ENCODE results near the gene XRCC1. TPM values are rescaled to one million over a fixed set of nuclear protein-coding genes. Genes with fewer than 3 reads are reported as not detected.

XRCC1 gene
- total RNA-seq, 4 donors from 2014 or later = 29.6 to 38.8 (median 31.3) TPM

DNA sequence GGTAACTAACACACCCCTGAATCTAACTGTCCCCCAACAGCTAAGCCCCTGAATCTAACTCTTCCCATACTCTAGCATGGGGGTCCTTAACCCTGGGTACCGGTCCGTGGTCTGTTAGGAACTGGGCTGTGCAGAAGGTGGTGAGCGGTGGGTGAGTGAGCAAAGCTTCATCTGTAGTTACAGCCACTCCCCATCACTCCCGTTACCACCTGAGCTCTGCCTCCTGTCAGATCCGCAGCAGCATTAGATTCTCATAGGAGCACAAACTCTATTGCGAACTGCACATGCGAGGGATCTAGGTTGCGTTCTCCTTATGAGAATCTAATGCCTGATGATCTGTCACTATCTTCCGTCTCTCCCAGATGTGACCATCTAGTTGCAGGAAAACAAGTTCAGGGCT is 64.6 kb downstream of the XRCC1 start:
- 98 to 99% methylated on average over 9 of the region's 9 CpGs for WGBS, 2 donors
- H3K9me3 ChIP-seq = no peaks in the 10 kb centered on the region
- H3K27me3 ChIP-seq = no peaks in the 10 kb centered on the region
- peaks cover 0 to 4% of the 10 kb centered on the region in 2 donors for H3K36me3 ChIP-seq
- H3K4me3 ChIP-seq (replicated peaks in 1 of 3) = no peak overlapping the region
- no peak for DNase-seq
- H3K4me1 ChIP-seq = peaks cover 4 to 11% of the 10 kb centered on the region in 2 donors
- no peak overlapping the region for H3K27ac ChIP-seq
- TF ChIP-seq POLR2A (IDR thresholded peaks at IDR 0.05) = no peak
- TF ChIP-seq, protein P1, sequence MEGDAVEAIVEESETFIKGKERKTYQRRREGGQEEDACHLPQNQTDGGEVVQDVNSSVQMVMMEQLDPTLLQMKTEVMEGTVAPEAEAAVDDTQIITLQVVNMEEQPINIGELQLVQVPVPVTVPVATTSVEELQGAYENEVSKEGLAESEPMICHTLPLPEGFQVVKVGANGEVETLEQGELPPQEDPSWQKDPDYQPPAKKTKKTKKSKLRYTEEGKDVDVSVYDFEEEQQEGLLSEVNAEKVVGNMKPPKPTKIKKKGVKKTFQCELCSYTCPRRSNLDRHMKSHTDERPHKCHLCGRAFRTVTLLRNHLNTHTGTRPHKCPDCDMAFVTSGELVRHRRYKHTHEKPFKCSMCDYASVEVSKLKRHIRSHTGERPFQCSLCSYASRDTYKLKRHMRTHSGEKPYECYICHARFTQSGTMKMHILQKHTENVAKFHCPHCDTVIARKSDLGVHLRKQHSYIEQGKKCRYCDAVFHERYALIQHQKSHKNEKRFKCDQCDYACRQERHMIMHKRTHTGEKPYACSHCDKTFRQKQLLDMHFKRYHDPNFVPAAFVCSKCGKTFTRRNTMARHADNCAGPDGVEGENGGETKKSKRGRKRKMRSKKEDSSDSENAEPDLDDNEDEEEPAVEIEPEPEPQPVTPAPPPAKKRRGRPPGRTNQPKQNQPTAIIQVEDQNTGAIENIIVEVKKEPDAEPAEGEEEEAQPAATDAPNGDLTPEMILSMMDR (IDR thresholded peaks at IDR 0.05) = no peak
- intact Hi-C loops (cut with DNase I) = no loop called here

DNA sequence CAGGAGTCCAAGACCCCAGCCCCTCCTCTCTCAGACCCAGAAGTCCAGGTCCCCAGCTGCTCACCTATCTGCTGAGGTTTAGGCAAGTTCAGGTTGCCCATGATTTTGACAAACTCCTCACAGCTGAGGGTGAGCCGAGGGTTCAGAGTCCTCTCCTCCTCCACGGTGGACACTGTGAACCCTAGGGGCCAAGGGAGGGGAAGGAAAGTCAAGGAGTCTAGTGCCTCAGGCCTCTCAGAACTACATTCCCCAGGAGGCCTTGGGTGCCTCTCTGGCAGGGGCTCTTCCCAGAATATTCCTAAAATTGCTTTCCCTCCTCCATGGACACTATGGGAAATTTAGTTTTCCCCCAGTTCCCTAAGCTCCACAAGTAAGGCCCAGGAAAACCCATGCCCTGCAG is 67.4 kb downstream of the XRCC1 start:
- H3K4me1 ChIP-seq = peaks cover 7 to 21% of the 10 kb centered on the region in 2 donors
- H3K27ac ChIP-seq = no peak overlapping the region
- DNase-seq = no peak
- H3K4me3 ChIP-seq (replicated peaks in 1 of 3) = no peak overlapping the region
- H3K36me3 ChIP-seq = peaks cover 0 to 4% of the 10 kb centered on the region in 2 donors
- intact Hi-C loops (cut with DNase I) = no loop called here
- H3K9me3 ChIP-seq = no peaks in the 10 kb centered on the region
- TF ChIP-seq, protein P1 (IDR thresholded peaks at IDR 0.05) = no peak
- no peak for TF ChIP-seq POLR2A (IDR thresholded peaks at IDR 0.05)
- WGBS, 2 donors = 100% methylated on average over 1 to 2 of the region's 2 CpGs
- H3K27me3 ChIP-seq = no peaks in the 10 kb centered on the region

DNA sequence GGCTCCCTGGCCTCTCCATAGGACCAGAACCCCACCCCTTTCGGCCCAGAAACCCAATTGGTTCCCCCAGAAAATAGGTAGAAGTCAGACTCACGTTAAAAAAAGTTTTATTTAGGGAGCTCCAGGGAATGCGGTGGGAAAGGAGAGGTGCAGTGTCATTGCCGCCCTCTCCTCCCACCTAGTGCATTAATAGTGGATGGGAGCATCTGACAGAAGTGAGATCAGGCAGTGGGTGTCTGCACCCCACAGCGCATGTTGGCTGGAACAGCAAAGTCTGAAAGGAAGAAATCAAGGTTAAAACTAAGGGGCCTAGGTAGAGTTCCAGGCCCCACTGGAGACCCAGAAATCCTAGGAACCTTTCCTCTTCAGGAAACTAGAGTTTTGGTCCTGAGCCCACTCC is 68.7 kb downstream of the XRCC1 start:
- H3K9me3 ChIP-seq = no peaks in the 10 kb centered on the region
- 86 to 92% methylated on average over 5 of the region's 5 CpGs for WGBS, 2 donors
- H3K4me3 ChIP-seq (replicated peaks in 1 of 3) = no peak overlapping the region
- intact Hi-C loops (cut with DNase I) = no loop called here
- peaks cover 0 to 4% of the 10 kb centered on the region in 2 donors for H3K36me3 ChIP-seq
- TF ChIP-seq, protein P1 (IDR thresholded peaks at IDR 0.05) = no peak
- no peak for TF ChIP-seq POLR2A (IDR thresholded peaks at IDR 0.05)
- no peaks in the 10 kb centered on the region for H3K27me3 ChIP-seq
- no peak overlapping the region for H3K27ac ChIP-seq
- H3K4me1 ChIP-seq = peaks cover 6 to 16% of the 10 kb centered on the region in 2 donors
- DNase-seq = no peak

DNA sequence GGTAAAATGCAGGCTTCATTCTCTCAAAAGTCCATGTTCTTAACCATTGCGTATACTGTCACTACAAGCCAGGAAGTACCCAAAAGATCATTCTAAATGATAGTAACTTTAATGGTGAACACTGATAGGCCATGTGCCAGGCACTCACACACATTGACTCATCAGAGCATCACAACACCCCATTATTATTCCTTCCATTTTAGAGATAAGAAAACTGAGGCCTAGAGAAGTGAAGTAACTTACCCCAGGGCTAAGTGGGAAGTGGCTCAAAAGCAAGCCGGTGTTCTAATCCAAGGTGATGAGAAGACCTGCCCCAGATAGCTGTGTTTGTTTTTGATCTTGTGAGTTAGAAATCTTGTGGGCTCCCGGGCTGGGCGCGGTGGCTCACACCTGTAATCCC is 69.4 kb downstream of the XRCC1 start:
- TF ChIP-seq, protein P1 (IDR thresholded peaks at IDR 0.05) = no peak
- no peak for TF ChIP-seq POLR2A (IDR thresholded peaks at IDR 0.05)
- H3K36me3 ChIP-seq = peaks cover 0 to 3% of the 10 kb centered on the region in 2 donors
- intact Hi-C loops (cut with DNase I) = no loop called here
- no peak overlapping the region for H3K27ac ChIP-seq
- H3K4me1 ChIP-seq = peaks cover 6 to 16% of the 10 kb centered on the region in 2 donors
- H3K9me3 ChIP-seq = no peaks in the 10 kb centered on the region
- WGBS, 2 donors = 94 to 98% methylated on average over 5 of the region's 5 CpGs
- H3K27me3 ChIP-seq = no peaks in the 10 kb centered on the region
- H3K4me3 ChIP-seq (replicated peaks in 1 of 3) = no peak overlapping the region
- no peak for DNase-seq

DNA sequence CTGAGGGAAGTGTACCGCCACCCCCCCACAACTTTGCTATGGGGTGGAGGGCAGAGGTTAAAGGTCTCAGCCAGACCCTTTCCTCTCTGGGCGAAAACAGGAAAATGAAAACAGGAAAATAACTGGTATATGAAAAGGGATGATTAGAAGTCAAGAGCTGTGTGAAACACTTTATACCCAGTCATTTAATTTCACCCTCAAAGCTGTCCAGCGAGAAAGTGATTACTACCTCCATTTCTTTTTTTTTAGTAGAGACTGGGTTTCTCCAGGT is 70.2 kb downstream of the XRCC1 start:
- Histone ChIP-seq H3K9me3 (no peaks in the 10 kb centered on the region), H3K27ac (peak overlapping the region in 2 of 3 donors; percentile 45 to 78), H3K4me3 (replicated peaks in 1 of 3) (no peak overlapping the region), H3K36me3 (no peaks in the 10 kb centered on the region), H3K4me1 (peaks cover 6 to 16% of the 10 kb centered on the region in 2 donors), H3K27me3 (no peaks in the 10 kb centered on the region)
- intact Hi-C loops (cut with DNase I) = no loop called here
- DNase-seq = no peak
- TF ChIP-seq, protein P1 (IDR thresholded peaks at IDR 0.05) = no peak
- TF ChIP-seq POLR2A (IDR thresholded peaks at IDR 0.05) = no peak
- 77 to 92% methylated on average over 3 of the region's 3 CpGs for WGBS, 2 donors

Data from thyroid gland (tissue), 4 donors.